Measurements from ENCODE around the gene GLIPR1. TPM values are rescaled to one million over a fixed set of nuclear protein-coding genes. Genes with fewer than 3 reads are reported as not detected.

The GLIPR1 gene
- total RNA-seq, 1 donor from 2014 or later, result 39.6 TPM

GRCh38 chr12:75503459-75503858, 22.9 kb downstream of the GLIPR1 start:
- H3K4me3 ChIP-seq (ENCODE audit: low read depth, low read length), result no peak overlapping the region
- no peak for DNase-seq (ENCODE audit: low read depth)
- no peak for TF ChIP-seq CTCF (conservative IDR thresholded peaks at IDR 0.05; ENCODE audit: low read depth, low read length)

- TF ChIP-seq CTCF (conservative IDR thresholded peaks at IDR 0.05; ENCODE audit: low read depth, low read length), result no peak
- no peak for DNase-seq (ENCODE audit: low read depth)
- no peak overlapping the region for H3K4me3 ChIP-seq (ENCODE audit: low read depth, low read length)
These were observed 23.3 kb downstream of the GLIPR1 start for GRCh38 chr12:75503866-75504265.

- no peak overlapping the region for H3K4me3 ChIP-seq (ENCODE audit: low read depth, low read length)
- peak; percentile 67 for TF ChIP-seq CTCF (conservative IDR thresholded peaks at IDR 0.05; ENCODE audit: low read depth, low read length)
- DNase-seq (ENCODE audit: low read depth), result no peak
These were observed 25.3 kb downstream of the GLIPR1 start for GRCh38 chr12:75505706-75506312.

- TF ChIP-seq CTCF (conservative IDR thresholded peaks at IDR 0.05; ENCODE audit: low read depth, low read length), result no peak
- DNase-seq (ENCODE audit: low read depth), result no peak
These were observed 26.5 kb downstream of the GLIPR1 start for GRCh38 chr12:75507086-75507485.

GRCh38 chr12:75508159-75508558, 27.6 kb downstream of the GLIPR1 start:
- no peak for TF ChIP-seq CTCF (conservative IDR thresholded peaks at IDR 0.05; ENCODE audit: low read depth, low read length)
- no peak overlapping the region for H3K4me3 ChIP-seq (ENCODE audit: low read depth, low read length)
- DNase-seq (ENCODE audit: low read depth), result no peak

More at GRCh38 chr12:75507086-75507485, 26.5 kb downstream of the GLIPR1 start:
- no peak overlapping the region for H3K4me3 ChIP-seq (ENCODE audit: low read depth, low read length)

- no peak for DNase-seq (ENCODE audit: low read depth)
- TF ChIP-seq CTCF (conservative IDR thresholded peaks at IDR 0.05; ENCODE audit: low read depth, low read length), result no peak
- H3K4me3 ChIP-seq (ENCODE audit: low read depth, low read length), result peak overlapping the region; percentile 78
These were observed 29.1 kb downstream of the GLIPR1 start for GRCh38 chr12:75509621-75510020.
